Breast epithelium (tissue), 4 donors: ENCODE data around the gene SLC25A44. TPM values are rescaled to one million over a fixed set of nuclear protein-coding genes. Genes with fewer than 3 reads are reported as not detected.
A peak's percentile ranks its signal among the peaks of the same experiment; 100 is the strongest.

Experiments used
- DNase-seq, 2 donors: peaks; one replicate each; pipeline ENCODE4 v3.0.0-alpha.2; 2019; ENCODE audit warnings: low spot score in 2 of 2
- H3K27ac ChIP-seq, 2 donors: fragments of 200-600 bp; sonication (generic) in 1 of 2; one replicate each; pipeline ENCODE4 v1.5.1; 2016 to 2019; ENCODE audit warnings: mild to moderate bottlenecking in 1 of 2
- H3K27me3 ChIP-seq, 2 donors: fragments of 200-600 bp; sonication (generic) in 1 of 2; one replicate each; pipeline versions ENCODE4 v1.5.1 to v1.6.0; 2017 to 2019; ENCODE audit warnings: control low read depth in 1 of 2, mild to moderate bottlenecking in 1 of 2
- H3K36me3 ChIP-seq: fragments of 200-600 bp; one replicate; pipeline ENCODE4 v1.5.1; 2019
- H3K4me1 ChIP-seq, 2 donors: fragments of 200-600 bp; sonication (generic); one replicate each; pipeline ENCODE4 v1.5.1; 2016 to 2019; ENCODE audit warnings: control low read depth in 1 of 2
- H3K4me3 ChIP-seq, 3 donors: fragments of 200-600 bp; sonication (generic); 1 replicate in 2 of 3; 2 replicates in 1 of 3; pipeline ENCODE4 v1.5.1; 2016 to 2019; ENCODE audit warnings: mild to moderate bottlenecking in 3 of 3, moderate library complexity in 2 of 3
- H3K9me3 ChIP-seq, 2 donors: fragments of 200-600 bp; sonication (generic) in 1 of 2; one replicate each; pipeline ENCODE4 v1.5.1; 2016 to 2019; ENCODE audit warnings: control low read depth in 1 of 2
- CTCF ChIP-seq, 3 donors: fragments of 450-650 bp; IDR thresholded peaks; one replicate each; pipeline ENCODE4 v1.5.1; 2016 to 2017; ENCODE audit warnings: antibody characterized with exemption in 3 of 3, mild to moderate bottlenecking in 3 of 3, moderate library complexity in 3 of 3
- POLR2A ChIP-seq: fragments of 450-650 bp; IDR thresholded peaks from one replicate; pipeline ENCODE4 v1.6.1; 2016; ENCODE audit warnings: antibody characterized with exemption, mild to moderate bottlenecking, moderate library complexity
- POLR2AphosphoS5 ChIP-seq, 3 donors: sonication (generic); formaldehyde crosslinking; IDR thresholded peaks; one replicate each; pipeline ENCODE4 v1.6.1; 2017; ENCODE audit warnings: antibody characterized with exemption in 3 of 3
- intact Hi-C: fragments of 100-400 bp; cut with DNase I; formaldehyde crosslinking; loops from one replicate; pipeline ENCODE4 v1.15.1; 2023; ENCODE audit warnings: low total_unique reads
- total RNA-seq, 3 donors: library from RNA; depleted of rRNA; stranded (reverse); fragments of >200 nt; gene quantifications; one replicate each; pipeline ENCODE4 v1.1.0, GENCODE V29; 2016

SLC25A44 gene, protein sequence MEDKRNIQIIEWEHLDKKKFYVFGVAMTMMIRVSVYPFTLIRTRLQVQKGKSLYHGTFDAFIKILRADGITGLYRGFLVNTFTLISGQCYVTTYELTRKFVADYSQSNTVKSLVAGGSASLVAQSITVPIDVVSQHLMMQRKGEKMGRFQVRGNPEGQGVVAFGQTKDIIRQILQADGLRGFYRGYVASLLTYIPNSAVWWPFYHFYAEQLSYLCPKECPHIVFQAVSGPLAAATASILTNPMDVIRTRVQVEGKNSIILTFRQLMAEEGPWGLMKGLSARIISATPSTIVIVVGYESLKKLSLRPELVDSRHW
- total RNA-seq: 10 to 100 TPM; 10.7 to 23.7 (median 13.8) TPM

DNA sequence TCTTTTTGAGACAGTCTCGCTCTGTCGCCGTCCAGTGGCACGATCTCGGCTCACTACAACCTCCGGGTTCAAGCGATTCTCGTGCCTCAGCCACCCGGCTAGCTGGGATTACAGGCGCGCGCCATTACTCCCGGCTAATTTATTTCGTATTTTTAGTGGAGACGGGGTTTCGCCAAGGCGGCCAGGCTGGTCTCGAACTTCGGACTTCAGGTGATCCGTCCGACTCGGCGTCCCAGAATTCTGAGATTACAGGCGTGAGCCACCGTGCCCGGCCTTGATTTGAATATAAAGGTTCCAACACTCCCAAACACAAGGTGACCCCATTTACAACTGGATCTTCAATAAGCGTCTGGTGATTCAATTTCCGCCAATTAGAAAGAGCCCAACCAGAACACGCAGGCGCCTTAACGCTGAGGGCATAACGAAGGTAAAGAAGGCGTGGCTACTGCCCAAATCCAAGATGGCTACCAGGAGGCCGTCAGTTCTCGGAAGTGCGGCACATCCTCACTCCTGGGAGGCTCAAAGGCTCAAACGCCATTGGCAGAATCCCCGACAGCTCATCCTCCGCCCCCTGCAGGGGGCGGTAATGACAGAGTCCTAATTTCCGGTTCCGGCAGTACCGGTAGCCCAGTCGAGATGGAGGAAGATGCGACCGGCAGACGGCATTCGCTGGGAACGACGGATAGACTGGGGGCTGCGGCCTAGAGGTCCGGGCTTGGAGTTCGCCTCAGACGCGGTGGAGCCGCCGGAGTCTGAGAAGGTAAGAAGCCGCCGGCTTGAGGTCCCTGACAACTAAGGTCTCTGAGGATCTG lies at the start of gene SLC25A44:
Gene SLC25A44 (plus strand): TSS at position 617 of the 812 bp plus-strand sequence. CDS start 5,744 bp downstream, outside the sequence.
- DNase-seq: peak; percentile 95 to 98
- Histone ChIP-seq H3K27me3 (no peaks in the 10 kb centered on the region), H3K9me3 (no peaks in the 10 kb centered on the region), H3K4me3 (peak within 1 kb of the TSS; percentile 74 to 93 (median 82)), H3K27ac (peak within 1 kb of the TSS; percentile 78 to 85), H3K36me3 (no peaks in the 10 kb centered on the region), H3K4me1 (no peaks in the 10 kb centered on the region)
- intact Hi-C loops: no loop called here
- TF ChIP-seq POLR2A: peak; percentile 76
- TF ChIP-seq POLR2AphosphoS5 (IDR thresholded peaks at IDR 0.05): peak; percentile 79 to 94 (median 82)
- TF ChIP-seq CTCF (IDR thresholded peaks at IDR 0.05): peak; percentile 45 to 57 (median 48)

GRCh38 chr1:156144742-156145141 lies 49.2 kb upstream of the SLC25A44 start:
- no peak for DNase-seq
- no peak for TF ChIP-seq CTCF (IDR thresholded peaks at IDR 0.05)
- no peak for TF ChIP-seq POLR2AphosphoS5 (IDR thresholded peaks at IDR 0.05)
- no peak for TF ChIP-seq POLR2A
- H3K4me3 ChIP-seq: no peak overlapping the region
- H3K27me3 ChIP-seq: no peaks in the 10 kb centered on the region
- peaks cover 8 to 21% of the 10 kb centered on the region in 2 donors for H3K4me1 ChIP-seq
- H3K9me3 ChIP-seq: no peaks in the 10 kb centered on the region
- H3K36me3 ChIP-seq: no peaks in the 10 kb centered on the region
- intact Hi-C loops: no loop called here
- H3K27ac ChIP-seq: no peak overlapping the region

DNA sequence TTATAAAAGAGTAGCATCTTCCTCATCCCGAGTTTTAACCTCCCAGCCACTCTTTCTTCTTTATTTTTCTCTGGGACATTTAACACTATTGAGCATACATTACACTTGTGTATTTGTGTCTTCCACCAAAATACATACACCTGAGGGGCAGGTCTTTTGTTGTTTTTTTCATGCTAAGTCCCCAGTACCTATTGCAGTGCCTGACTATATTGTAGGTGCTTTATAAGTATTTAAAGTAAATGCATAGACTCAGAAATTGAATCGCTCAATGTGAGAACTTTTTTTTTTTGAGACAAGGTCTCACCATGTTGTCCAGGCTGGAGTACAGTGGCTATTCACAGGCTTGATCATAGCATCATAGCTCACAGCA lies 48.3 kb upstream of the SLC25A44 start:
- Histone ChIP-seq H3K36me3 (no peaks in the 10 kb centered on the region), H3K4me3 (no peak overlapping the region), H3K27me3 (no peaks in the 10 kb centered on the region), H3K4me1 (peaks cover 8 to 21% of the 10 kb centered on the region in 2 donors), H3K9me3 (no peaks in the 10 kb centered on the region), H3K27ac (no peak overlapping the region)
- no peak for DNase-seq
- no peak for TF ChIP-seq CTCF (IDR thresholded peaks at IDR 0.05)
- TF ChIP-seq POLR2A: no peak
- TF ChIP-seq POLR2AphosphoS5 (IDR thresholded peaks at IDR 0.05): no peak
- intact Hi-C loops: no loop called here

DNA sequence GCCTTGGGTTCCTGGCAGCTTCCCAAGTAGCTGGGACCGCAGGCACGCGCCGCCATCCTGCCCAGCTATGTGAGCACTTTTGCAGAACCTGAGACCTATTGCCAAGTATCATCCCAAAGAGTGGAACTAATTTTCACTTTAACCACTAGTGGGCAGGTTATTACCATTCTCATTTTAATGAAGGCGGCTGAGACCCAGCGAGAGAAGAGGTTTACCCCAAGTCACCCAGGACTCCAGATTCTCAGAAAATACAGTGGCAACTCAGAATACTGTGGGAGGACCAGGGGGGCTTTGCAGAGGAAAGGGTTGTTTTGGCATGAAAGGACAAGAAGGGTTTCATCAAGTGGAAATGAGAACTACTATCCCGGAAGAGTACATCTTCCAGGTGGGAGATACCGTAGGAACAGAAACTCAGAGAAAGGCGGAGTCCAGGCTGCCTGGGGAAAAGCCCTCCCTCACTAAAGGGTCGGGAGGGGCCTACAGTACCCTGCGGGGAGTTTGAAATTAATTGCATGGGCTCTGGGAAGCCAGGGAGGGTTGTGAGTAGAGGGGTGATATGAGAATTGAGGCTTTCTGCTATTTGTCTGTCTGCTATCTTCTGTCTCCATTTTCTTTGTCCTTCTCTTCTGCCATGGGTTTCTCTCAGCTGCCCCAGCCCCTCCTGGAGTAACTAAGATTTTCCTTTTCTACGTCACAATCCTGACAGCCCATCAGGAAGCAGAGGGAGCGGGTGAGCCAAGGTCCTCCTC lies 47.7 kb upstream of the SLC25A44 start:
- no peak for TF ChIP-seq POLR2AphosphoS5 (IDR thresholded peaks at IDR 0.05)
- TF ChIP-seq CTCF (IDR thresholded peaks at IDR 0.05): peak; percentile 73 to 79 (median 79)
- H3K27ac ChIP-seq: no peak overlapping the region
- H3K9me3 ChIP-seq: no peaks in the 10 kb centered on the region
- peak; percentile 81 to 88 for DNase-seq
- intact Hi-C loops: no loop called here
- H3K27me3 ChIP-seq: no peaks in the 10 kb centered on the region
- H3K4me1 ChIP-seq: peaks cover 8 to 18% of the 10 kb centered on the region in 2 donors
- no peaks in the 10 kb centered on the region for H3K36me3 ChIP-seq
- peak overlapping the region in 2 of 3 donors; percentile 8 to 46 for H3K4me3 ChIP-seq
